GM19099 (cell line): Measurements from ENCODE around the gene RECQL.

Source experiments
- POLR2A ChIP-seq: IDR thresholded peaks from 3 replicates; pipeline ENCODE4 v1.6.1; 2011; ENCODE audit warnings: low read depth; ENCODE audit not compliant: insufficient read length; ENCODE audit errors: extremely low read depth

RECQL gene

GRCh38 chr12:21501258-21502163 lies at the start of gene RECQL, which contains the start of gene GOLT1B:
Gene RECQL (minus strand): TSS chr12:21501635. CDS start chr12:21499570, 2,065 bp downstream.
Gene GOLT1B (plus strand): TSS chr12:21501789. CDS start chr12:21501924, 135 bp downstream.
- TF ChIP-seq POLR2A = peak; percentile 86

GRCh38 chr12:21547437-21547836 lies 46.0 kb upstream of the RECQL start:
- no peak for TF ChIP-seq POLR2A

- TF ChIP-seq POLR2A = no peak
Measured at GRCh38 chr12:21546716-21547115, 45.3 kb upstream of the RECQL start.

- TF ChIP-seq POLR2A = no peak
Measured at GRCh38 chr12:21545557-21545956, 44.1 kb upstream of the RECQL start.

- no peak for TF ChIP-seq POLR2A
Measured at GRCh38 chr12:21543151-21543550, 41.7 kb upstream of the RECQL start.

- TF ChIP-seq POLR2A = no peak
Measured at GRCh38 chr12:21542403-21542802, 41.0 kb upstream of the RECQL start.

- TF ChIP-seq POLR2A = no peak
Measured at GRCh38 chr12:21541773-21542172, 40.3 kb upstream of the RECQL start.

- no peak for TF ChIP-seq POLR2A
Measured at GRCh38 chr12:21539797-21540196, 38.4 kb upstream of the RECQL start.

- no peak for TF ChIP-seq POLR2A
Measured at GRCh38 chr12:21538061-21538653, 36.7 kb upstream of the RECQL start.

- TF ChIP-seq POLR2A = no peak
Measured at GRCh38 chr12:21529456-21529855, 28.0 kb upstream of the RECQL start.

GRCh38 chr12:21528953-21529352 lies 27.5 kb upstream of the RECQL start:
- TF ChIP-seq POLR2A = no peak

- peak; percentile 46 for TF ChIP-seq POLR2A
Measured at GRCh38 chr12:21527451-21528180, 26.2 kb upstream of the RECQL start.

GRCh38 chr12:21526721-21527345 lies 25.4 kb upstream of the RECQL start:
- TF ChIP-seq POLR2A = no peak

GRCh38 chr12:21526053-21526452 lies 24.6 kb upstream of the RECQL start, which contains the start of gene SPX:
Gene SPX (plus strand): TSS chr12:21526296. CDS start chr12:21526473, 177 bp downstream.
- TF ChIP-seq POLR2A = no peak

- TF ChIP-seq POLR2A = no peak
Measured at GRCh38 chr12:21523148-21523547, 21.7 kb upstream of the RECQL start.
